ENCODE data around the gene TCF4.

The TCF4 gene

DNA sequence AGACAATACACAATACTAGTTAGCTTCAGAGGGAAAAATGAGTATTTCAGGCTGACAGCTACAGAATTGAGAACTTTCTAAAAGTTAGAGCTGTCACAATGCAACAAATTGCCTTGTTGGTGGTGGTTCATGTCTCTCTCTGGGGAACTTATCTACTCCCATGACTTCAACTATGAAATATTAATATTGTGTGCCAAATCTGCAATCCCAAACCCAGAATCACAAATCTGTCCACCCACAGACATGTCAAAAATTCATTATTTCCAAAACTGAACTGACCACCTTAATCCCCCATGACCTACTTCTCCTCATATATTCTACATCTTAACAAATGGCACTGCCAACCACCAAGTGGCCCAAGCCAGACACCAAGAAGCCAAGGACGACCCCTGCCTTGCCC is 143.5 kb downstream of the TCF4 start:
- no peak overlapping the region for H3K4me3 ChIP-seq
- TF ChIP-seq, protein P1, sequence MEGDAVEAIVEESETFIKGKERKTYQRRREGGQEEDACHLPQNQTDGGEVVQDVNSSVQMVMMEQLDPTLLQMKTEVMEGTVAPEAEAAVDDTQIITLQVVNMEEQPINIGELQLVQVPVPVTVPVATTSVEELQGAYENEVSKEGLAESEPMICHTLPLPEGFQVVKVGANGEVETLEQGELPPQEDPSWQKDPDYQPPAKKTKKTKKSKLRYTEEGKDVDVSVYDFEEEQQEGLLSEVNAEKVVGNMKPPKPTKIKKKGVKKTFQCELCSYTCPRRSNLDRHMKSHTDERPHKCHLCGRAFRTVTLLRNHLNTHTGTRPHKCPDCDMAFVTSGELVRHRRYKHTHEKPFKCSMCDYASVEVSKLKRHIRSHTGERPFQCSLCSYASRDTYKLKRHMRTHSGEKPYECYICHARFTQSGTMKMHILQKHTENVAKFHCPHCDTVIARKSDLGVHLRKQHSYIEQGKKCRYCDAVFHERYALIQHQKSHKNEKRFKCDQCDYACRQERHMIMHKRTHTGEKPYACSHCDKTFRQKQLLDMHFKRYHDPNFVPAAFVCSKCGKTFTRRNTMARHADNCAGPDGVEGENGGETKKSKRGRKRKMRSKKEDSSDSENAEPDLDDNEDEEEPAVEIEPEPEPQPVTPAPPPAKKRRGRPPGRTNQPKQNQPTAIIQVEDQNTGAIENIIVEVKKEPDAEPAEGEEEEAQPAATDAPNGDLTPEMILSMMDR (IDR thresholded peaks at IDR 0.05): no peak
- no peak for DNase-seq (ENCODE audit: low spot score)
- no peak overlapping the region for H3K27ac ChIP-seq

DNA sequence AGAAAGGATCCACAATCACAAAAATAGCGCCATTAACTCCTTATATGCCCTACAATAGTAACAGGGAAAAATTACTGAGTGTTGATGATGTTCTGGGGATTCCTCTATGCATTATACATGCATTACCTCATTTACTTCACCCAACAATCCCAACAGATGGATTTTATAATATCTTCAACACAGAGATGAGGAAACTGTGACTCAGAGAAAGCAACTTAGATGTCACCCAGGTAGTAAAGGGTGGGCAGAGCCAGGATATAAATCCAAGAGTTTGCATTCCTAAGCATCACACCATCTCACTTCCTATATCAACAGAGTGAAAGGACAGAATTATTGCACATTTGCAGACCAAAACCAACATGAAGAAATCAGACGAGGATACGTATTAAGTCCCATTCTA is 144.2 kb downstream of the TCF4 start:
- DNase-seq (ENCODE audit: low spot score): no peak
- Histone ChIP-seq H3K27ac (no peak overlapping the region), H3K4me3 (no peak overlapping the region)
- TF ChIP-seq, protein P1 (IDR thresholded peaks at IDR 0.05): no peak

DNA sequence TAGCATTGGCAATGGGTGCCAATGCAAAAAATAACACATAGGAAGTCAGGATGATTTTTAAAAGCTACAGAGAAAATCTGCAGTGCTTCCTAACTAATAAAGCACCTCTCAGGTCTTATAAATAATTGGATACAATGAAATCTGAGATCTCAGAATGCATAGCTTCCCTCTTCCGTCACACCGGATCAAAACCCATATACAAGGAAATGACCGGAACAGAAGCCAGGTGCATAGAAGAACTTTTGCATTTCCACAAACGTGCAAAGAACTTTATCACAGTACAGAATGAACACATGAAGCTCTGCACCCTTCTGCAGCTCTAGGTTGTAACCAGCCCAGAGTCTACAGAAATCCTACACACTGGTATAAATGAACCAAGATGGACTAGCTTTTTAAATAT is 145.4 kb downstream of the TCF4 start:
- Histone ChIP-seq H3K4me3 (no peak overlapping the region), H3K27ac (no peak overlapping the region)
- no peak for DNase-seq (ENCODE audit: low spot score)
- TF ChIP-seq, protein P1 (IDR thresholded peaks at IDR 0.05): no peak

DNA sequence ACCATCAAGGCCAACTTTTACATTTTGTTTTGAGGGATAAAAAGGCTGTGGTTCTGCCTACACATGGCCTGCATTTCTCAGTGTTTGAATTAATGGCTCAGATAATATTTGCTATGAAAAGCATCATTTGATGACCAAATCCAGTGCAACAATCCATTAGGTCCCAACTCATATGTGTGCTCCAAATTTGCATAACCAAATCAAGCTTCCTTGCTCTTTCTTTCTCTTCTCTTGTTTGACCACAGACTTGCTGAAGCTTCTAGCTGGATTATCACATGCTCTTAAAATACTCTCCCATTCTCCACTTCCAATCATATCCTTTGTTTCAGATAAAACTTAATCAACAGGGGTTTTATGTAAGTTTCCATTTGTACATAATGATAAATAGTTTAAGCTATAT is 147.0 kb downstream of the TCF4 start:
- TF ChIP-seq, protein P1 (IDR thresholded peaks at IDR 0.05): no peak
- Histone ChIP-seq H3K27ac (no peak overlapping the region), H3K4me3 (no peak overlapping the region)
- no peak for DNase-seq (ENCODE audit: low spot score)

DNA sequence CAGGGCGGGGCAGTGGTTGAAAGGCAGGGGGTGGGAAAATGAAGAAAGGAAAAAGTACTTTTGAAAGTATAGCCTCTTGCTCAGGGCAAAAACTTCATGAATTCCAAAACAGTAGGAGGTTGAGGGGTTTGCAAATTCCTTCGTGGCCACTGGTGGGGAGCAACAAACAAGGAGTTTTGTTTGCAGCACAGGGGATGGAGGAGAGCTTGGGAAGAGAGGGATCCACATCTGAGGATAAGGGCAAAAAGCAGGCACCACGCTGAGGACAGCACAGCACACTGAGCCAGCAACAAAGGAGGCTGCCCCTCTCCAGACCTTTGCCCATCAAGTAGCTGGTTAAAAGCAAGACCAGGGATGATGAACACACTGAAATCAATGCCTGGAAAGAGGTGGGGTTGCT is 148.9 kb downstream of the TCF4 start:
- TF ChIP-seq, protein P1 (IDR thresholded peaks at IDR 0.05): no peak
- Histone ChIP-seq H3K27ac (no peak overlapping the region), H3K4me3 (no peak overlapping the region)
- DNase-seq (ENCODE audit: low spot score): no peak

DNA sequence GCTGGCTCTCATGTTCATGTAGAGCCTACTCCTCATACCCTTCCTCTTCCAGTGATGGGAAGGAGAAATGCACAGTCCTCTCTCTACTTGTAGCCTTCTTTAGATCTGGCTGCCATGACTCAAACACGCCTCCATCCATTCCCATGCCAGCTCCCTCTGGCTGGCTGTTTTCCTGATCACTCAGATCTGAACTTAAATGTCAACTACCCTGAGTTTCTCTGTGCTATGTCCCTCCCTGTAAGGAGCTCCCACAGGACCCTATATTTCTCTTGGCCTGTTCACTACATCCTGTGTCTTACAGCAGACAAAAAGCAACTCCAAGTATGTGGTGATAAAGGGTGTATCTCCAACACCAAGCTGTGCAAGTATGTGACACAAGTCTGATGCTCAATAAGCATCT is 152.4 kb downstream of the TCF4 start:
- Histone ChIP-seq H3K4me3 (no peak overlapping the region), H3K27ac (no peak overlapping the region)
- DNase-seq (ENCODE audit: low spot score): no peak
- TF ChIP-seq, protein P1 (IDR thresholded peaks at IDR 0.05): no peak

DNA sequence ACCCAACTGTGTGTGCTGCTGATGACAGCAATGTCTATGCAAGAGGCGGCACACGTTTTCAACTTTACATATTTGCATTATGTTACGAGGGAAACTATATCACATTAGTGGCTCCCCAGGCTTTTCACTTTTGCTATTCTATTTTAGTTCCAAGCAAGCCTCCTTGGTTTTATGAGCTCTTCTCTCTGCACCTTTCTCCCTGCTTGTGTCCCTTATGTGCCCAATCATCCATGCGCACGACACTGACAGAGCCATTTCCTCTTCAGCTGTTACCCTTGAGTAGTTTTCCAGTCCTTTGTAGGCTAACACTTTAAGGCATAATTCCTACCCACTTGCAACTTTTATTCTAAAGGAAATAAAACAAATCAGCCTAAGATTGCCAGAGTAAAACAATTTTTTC is 154.3 kb downstream of the TCF4 start:
- no peak overlapping the region for H3K4me3 ChIP-seq
- TF ChIP-seq, protein P1 (IDR thresholded peaks at IDR 0.05): no peak
- DNase-seq (ENCODE audit: low spot score): no peak
- no peak overlapping the region for H3K27ac ChIP-seq

Measured in coronary artery (tissue), 2 donors.